WTC11 (cell line): ENCODE data around the gene FAM111B. TPM values are rescaled to one million over a fixed set of nuclear protein-coding genes. Genes with fewer than 3 reads are reported as not detected.

Source experiments
- ATAC-seq: fragments of 200-7000 bp; cut with Tn5 transposase; 2 replicates; pipeline ENCODE4 v1.10.0; 2021; ENCODE audit warnings: mild to moderate bottlenecking, moderate library complexity
- CTCF ChIA-PET: fragments of 300-600 bp; sonication (Branson Sonifier 250); formaldehyde crosslinking; loops from one replicate; lab custom pipeline; 2021; ENCODE audit warnings: antibody characterized with exemption; lab: Charles Lee
- POLR2A ChIA-PET: fragments of 350-600 bp; sonication (Branson Sonifier 250); formaldehyde crosslinking; loops from one replicate; lab custom pipeline; 2021; ENCODE audit warnings: antibody characterized with exemption; lab: Charles Lee
- DNase-seq: peaks from one replicate; pipeline ENCODE4 v3.0.0; 2021; ENCODE audit warnings: low spot score
- H3K27ac Mint-ChIP-seq: 2 replicates; pipeline ENCODE4 v1.8.0; 2021; ENCODE audit warnings: mixed read lengths
- H3K27me3 Mint-ChIP-seq: 2 replicates; pipeline ENCODE4 v1.8.0; 2021; ENCODE audit warnings: low read depth, mild to moderate bottlenecking, moderate library complexity, mixed read lengths
- H3K36me3 Mint-ChIP-seq: 2 replicates; pipeline ENCODE4 v1.8.0; 2021; ENCODE audit warnings: mixed read lengths
- H3K4me1 Mint-ChIP-seq: 2 replicates; pipeline ENCODE4 v1.8.0; 2022; ENCODE audit warnings: mixed read lengths
- H3K4me3 Mint-ChIP-seq: 2 replicates; pipeline ENCODE4 v1.8.0; 2021; ENCODE audit warnings: mild to moderate bottlenecking, moderate library complexity, mixed read lengths
- H3K9me3 Mint-ChIP-seq: 2 replicates; pipeline ENCODE4 v1.8.0; 2021; ENCODE audit warnings: mixed read lengths
- CBFB ChIP-seq: sonication (generic); formaldehyde crosslinking; IDR thresholded peaks from 2 replicates; pipeline ENCODE4 v1.8.1; 2022; ENCODE audit warnings: mild to moderate bottlenecking, low read depth, missing genetic modification reagents
- GABPB1 ChIP-seq: sonication (generic); formaldehyde crosslinking; IDR thresholded peaks from 2 replicates; pipeline ENCODE4 v1.8.1; 2023; ENCODE audit warnings: mild to moderate bottlenecking, missing genetic modification reagents
- GTF2I ChIP-seq: fragments of 250-450 bp; sonication (Bioruptor Pico); conservative IDR thresholded peaks from 2 replicates; pipeline ENCODE4 v1.4.0; 2021; ENCODE audit warnings: mild to moderate bottlenecking
- HMGA2 ChIP-seq: fragments of 250-450 bp; sonication (Bioruptor Pico); IDR thresholded peaks from 2 replicates; pipeline ENCODE4 v1.4.0; 2021; ENCODE audit warnings: mild to moderate bottlenecking, moderate library complexity
- NFATC4 ChIP-seq: fragments of 250-450 bp; sonication (Bioruptor Pico); IDR thresholded peaks from 2 replicates; pipeline ENCODE4 v1.9.0; 2021; ENCODE audit warnings: mild to moderate bottlenecking
- SP1 ChIP-seq: sonication (generic); formaldehyde crosslinking; conservative IDR thresholded peaks from 2 replicates; pipeline ENCODE4 v1.8.1; 2022; ENCODE audit warnings: missing genetic modification reagents
- TCF7 ChIP-seq: sonication (generic); formaldehyde crosslinking; IDR thresholded peaks from 2 replicates; pipeline ENCODE4 v1.8.0; 2022; ENCODE audit warnings: mild to moderate bottlenecking, low read depth, missing genetic modification reagents, moderate library complexity
- TEAD1 ChIP-seq: sonication (generic); formaldehyde crosslinking; IDR thresholded peaks from 2 replicates; pipeline ENCODE4 v1.8.0; 2022; ENCODE audit warnings: mild to moderate bottlenecking, missing genetic modification reagents
- TEAD4 ChIP-seq: sonication (generic); formaldehyde crosslinking; IDR thresholded peaks from 2 replicates; pipeline ENCODE4 v1.8.0; 2022; ENCODE audit warnings: mild to moderate bottlenecking, missing genetic modification reagents
- ZNF138 ChIP-seq: sonication (generic); formaldehyde crosslinking; conservative IDR thresholded peaks from 2 replicates; pipeline ENCODE4 v1.8.1; 2022; ENCODE audit warnings: mild to moderate bottlenecking, moderate library complexity, missing genetic modification reagents
- ZNF263 ChIP-seq: sonication (generic); formaldehyde crosslinking; IDR thresholded peaks from 2 replicates; pipeline ENCODE4 v1.8.1; 2022; ENCODE audit warnings: low read depth, mild to moderate bottlenecking, moderate library complexity, missing genetic modification reagents
- total RNA-seq: library from RNA; stranded (reverse); gene quantifications from 3 replicates; pipeline ENCODE4 v1.2.3, GENCODE V29; 2021
- TF ChIP-seq, protein P1 (sequence below): sonication (generic); formaldehyde crosslinking; IDR thresholded peaks from 2 replicates; pipeline ENCODE4 v1.8.0; 2022; ENCODE audit warnings: mild to moderate bottlenecking, missing genetic modification reagents
- TF ChIP-seq, protein P2 (sequence below): fragments of 250-450 bp; sonication (Bioruptor Pico); conservative IDR thresholded peaks from 2 replicates; pipeline ENCODE4 v1.9.0; 2021; ENCODE audit warnings: mild to moderate bottlenecking
- TF ChIP-seq, protein P3 (sequence below): sonication (generic); formaldehyde crosslinking; IDR thresholded peaks from 2 replicates; pipeline ENCODE4 v1.8.1; 2022; ENCODE audit warnings: missing genetic modification reagents, borderline replicate concordance
- TF ChIP-seq, protein P4 (sequence below): sonication (generic); formaldehyde crosslinking; conservative IDR thresholded peaks from 2 replicates; pipeline ENCODE4 v1.8.1; 2022; ENCODE audit warnings: mild to moderate bottlenecking, missing genetic modification reagents
- TF ChIP-seq, protein P5 (sequence below): fragments of 250-450 bp; sonication (Bioruptor Pico); IDR thresholded peaks from 2 replicates; pipeline ENCODE4 v1.9.0; 2021; ENCODE audit warnings: moderate library complexity, mild to moderate bottlenecking, inconsistent platforms, borderline replicate concordance

Gene FAM111B
- total RNA-seq, 1 experiment from 2014 or later: 25.5 TPM

DNA sequence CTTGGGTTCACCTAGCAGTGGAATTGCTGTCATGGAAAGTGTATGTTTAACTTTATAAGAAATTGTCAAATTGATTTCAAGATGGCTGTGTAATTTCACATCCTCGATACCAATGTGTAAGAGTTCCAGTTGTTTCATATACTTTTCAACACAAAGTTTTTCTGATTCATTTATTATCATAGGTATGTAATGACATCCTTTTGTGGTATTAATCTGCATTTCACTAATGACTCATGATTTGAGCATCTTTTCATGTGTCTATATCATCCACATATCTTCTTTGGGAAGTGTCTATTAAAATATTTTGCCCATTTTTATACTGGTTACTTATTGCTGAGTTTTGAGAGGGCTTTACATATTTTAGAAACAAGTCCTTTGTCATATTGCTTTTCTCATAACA is 38.0 kb upstream of the FAM111B start (continued):
- TF ChIP-seq TCF7 (CRISPR knock-in tag) (no peak), TEAD1 (CRISPR knock-in tag) (no peak)

DNA sequence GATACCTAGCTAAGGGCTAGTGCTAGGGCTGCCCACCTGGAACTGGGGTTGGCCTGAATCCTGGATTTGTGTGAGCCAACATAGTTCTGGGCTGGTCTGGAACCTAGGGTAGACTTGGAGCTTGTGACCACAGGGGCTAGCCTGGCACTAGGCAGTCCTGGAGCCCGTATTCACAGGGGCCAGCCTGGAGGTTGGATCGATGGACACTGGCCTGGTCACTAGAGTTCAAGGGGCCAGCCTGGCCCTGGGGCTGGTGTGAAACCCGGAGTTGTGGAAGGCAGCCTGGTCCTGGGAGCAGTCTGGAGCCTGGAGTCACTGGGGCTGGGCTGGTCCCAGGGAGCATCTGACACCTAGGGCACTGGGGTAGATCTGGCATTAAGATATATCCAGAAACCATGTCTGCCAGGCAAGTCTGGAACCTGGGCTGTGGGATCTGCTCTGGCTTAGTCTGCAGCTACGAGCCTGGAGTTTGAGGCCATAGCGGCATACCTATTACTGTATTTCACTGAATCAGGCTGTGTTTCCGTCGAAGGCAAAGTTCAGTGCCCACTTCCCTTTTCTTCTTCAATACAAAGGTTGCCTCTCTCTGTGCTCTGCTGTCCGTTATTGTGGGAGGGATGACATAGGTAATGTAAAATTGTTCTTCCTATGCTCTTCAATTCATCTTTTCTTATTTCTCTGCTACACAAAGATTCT is 30.0 kb upstream of the FAM111B start:
- H3K4me3 Mint-ChIP-seq: no peak overlapping the region

DNA sequence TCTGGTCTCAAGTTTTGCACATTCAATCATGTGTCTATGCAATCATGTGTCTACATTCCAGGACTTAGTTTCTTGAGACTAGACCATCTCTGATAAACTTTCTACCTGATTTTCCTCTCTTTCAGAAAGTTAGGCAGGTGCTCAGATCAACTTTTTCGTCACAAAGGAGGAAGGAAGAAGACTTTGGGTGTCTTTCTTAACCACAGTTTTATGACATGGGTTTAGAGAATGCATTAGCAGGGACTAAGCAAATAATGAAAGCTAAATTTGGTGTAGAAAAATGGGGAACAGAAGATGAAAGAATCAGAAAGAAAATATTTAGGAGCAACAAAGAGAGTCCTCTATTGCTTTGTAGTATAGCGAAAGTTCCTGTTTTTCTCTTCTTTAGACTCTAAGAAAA is 28.6 kb upstream of the FAM111B start:
- H3K9me3 Mint-ChIP-seq: peaks cover 29% of the 10 kb centered on the region
- H3K27me3 Mint-ChIP-seq: peaks cover 3% of the 10 kb centered on the region
- ATAC-seq (no peak), DNase-seq (no peak)
- no peak overlapping the region for H3K4me3 Mint-ChIP-seq
- TF ChIP-seq, protein P1, sequence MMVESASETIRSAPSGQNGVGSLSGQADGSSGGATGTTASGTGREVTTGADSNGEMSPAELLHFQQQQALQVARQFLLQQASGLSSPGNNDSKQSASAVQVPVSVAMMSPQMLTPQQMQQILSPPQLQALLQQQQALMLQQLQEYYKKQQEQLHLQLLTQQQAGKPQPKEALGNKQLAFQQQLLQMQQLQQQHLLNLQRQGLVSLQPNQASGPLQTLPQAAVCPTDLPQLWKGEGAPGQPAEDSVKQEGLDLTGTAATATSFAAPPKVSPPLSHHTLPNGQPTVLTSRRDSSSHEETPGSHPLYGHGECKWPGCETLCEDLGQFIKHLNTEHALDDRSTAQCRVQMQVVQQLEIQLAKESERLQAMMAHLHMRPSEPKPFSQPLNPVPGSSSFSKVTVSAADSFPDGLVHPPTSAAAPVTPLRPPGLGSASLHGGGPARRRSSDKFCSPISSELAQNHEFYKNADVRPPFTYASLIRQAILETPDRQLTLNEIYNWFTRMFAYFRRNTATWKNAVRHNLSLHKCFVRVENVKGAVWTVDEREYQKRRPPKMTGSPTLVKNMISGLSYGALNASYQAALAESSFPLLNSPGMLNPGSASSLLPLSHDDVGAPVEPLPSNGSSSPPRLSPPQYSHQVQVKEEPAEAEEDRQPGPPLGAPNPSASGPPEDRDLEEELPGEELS: no peak
- TF ChIP-seq ZNF138 (CRISPR knock-in tag) (no peak), ZNF263 (CRISPR knock-in tag) (no peak), SP1 (CRISPR knock-in tag) (no peak), HMGA2 (CRISPR knock-in tag) (no peak), GTF2I (CRISPR knock-in tag) (no peak), TEAD4 (CRISPR knock-in tag) (no peak), GABPB1 (CRISPR knock-in tag) (no peak), NFATC4 (CRISPR knock-in tag) (no peak)
- TF ChIP-seq, protein P2, sequence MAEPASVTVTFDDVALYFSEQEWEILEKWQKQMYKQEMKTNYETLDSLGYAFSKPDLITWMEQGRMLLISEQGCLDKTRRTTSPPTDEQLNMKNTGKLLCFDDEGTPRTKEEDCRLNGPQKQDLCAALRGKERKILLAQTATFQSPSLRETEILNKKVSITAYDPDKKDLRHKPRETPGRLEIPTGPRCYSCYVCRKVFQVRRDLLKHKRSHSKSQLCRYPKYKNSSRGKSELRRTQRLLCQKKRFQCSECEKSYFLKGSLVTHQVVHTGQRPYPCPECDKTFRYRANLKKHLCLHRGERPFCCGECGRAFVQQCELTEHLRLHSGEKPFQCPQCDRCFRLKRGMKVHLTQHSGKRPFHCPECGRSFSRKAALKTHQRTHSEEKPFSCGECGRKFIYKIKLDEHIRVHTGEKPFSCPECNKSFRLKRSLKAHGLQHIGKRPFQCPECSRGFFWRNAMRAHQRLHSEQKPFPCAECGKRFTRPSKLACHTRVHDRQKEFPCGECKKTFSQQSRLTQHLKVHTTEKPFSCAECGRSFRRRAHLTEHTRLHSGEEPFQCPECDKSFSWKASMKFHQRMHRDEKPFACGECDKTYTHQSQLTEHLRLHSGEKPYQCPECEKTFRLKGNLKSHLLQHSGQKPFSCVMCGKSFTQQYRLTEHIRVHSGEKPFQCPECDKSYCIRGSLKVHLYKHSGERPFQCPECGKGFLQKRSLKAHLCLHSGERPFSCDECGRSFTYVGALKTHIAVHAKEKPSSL (CRISPR knock-in tag): no peak
- TF ChIP-seq, protein P3, sequence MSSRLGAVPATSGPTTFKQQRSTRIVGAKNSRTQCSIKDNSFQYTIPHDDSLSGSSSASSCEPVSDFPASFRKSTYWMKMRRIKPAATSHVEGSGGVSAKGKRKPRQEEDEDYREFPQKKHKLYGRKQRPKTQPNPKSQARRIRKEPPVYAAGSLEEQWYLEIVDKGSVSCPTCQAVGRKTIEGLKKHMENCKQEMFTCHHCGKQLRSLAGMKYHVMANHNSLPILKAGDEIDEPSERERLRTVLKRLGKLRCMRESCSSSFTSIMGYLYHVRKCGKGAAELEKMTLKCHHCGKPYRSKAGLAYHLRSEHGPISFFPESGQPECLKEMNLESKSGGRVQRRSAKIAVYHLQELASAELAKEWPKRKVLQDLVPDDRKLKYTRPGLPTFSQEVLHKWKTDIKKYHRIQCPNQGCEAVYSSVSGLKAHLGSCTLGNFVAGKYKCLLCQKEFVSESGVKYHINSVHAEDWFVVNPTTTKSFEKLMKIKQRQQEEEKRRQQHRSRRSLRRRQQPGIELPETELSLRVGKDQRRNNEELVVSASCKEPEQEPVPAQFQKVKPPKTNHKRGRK (CRISPR knock-in tag): no peak
- TF ChIP-seq, protein P4, sequence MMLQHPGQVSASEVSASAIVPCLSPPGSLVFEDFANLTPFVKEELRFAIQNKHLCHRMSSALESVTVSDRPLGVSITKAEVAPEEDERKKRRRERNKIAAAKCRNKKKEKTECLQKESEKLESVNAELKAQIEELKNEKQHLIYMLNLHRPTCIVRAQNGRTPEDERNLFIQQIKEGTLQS (CRISPR knock-in tag): no peak
- ChIA-PET POLR2A (interaction anchor here (0.8 kb wide), 1 partner anchor 15 kb away, joined by 4 read pairs; no protein-coding TSS in a partner anchor), CTCF (interaction anchor here (0.8 to 3.2 kb wide), 2 partner anchors 20 to 57 kb away, joined by 3 to 18 read pairs; no protein-coding TSS in a partner anchor)
- H3K4me1 Mint-ChIP-seq: peaks cover 10% of the 10 kb centered on the region
- H3K36me3 Mint-ChIP-seq: no peaks in the 10 kb centered on the region; the same call in 1 of the 2 replicates
- no peak overlapping the region for H3K27ac Mint-ChIP-seq

More for the DNA sequence above, 30.0 kb upstream of the FAM111B start:
- DNase-seq (no peak), ATAC-seq (no peak)
- ChIA-PET CTCF (interaction anchor here (0.9 to 1.7 kb wide), 3 partner anchors 9 to 59 kb away, joined by 3 to 12 read pairs (median 3); no protein-coding TSS in a partner anchor), POLR2A (no interaction called here)
- Mint-ChIP-seq H3K27me3 (peaks cover 3% of the 10 kb centered on the region), H3K9me3 (peaks cover 30% of the 10 kb centered on the region), H3K4me1 (peaks cover 9% of the 10 kb centered on the region), H3K36me3 (no peaks in the 10 kb centered on the region; the same call in 1 of the 2 replicates), H3K27ac (no peak overlapping the region)
- no peak for TF ChIP-seq CBFB (CRISPR knock-in tag)
- TF ChIP-seq, protein P4 (CRISPR knock-in tag): no peak
- TF ChIP-seq, protein P5, sequence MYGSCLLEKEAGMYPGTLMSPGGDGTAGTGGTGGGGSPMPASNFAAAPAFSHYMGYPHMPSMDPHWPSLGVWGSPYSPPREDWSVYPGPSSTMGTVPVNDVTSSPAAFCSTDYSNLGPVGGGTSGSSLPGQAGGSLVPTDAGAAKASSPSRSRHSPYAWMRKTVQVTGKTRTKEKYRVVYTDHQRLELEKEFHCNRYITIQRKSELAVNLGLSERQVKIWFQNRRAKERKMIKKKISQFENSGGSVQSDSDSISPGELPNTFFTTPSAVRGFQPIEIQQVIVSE (CRISPR knock-in tag): no peak
